ENCODE measurements around the gene SLC5A5.

The SLC5A5 gene

GRCh38 chr19:17926044-17926443, 54.3 kb downstream of the SLC5A5 start:
- no peak for DNase-seq

DNA sequence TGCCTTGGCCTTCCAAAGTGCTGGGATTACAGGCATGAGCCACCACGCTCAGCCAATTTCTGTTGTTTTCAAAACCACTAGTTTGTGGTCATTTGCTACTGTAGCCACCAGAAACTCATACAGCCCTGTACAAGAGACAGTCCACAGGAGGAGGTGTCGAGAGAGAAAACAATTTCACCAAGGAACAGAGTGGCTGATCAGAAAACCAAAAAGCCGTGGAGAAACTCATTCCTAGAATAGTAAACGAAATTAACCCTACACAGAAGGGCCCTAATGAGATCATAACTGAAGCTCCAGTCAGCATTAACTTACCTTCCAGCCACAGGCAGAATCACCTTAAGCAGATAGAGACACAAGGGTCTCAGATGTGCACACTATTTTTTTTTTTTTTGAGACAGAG, 57.3 kb downstream of the SLC5A5 start:
- DNase-seq = no peak

GRCh38 chr19:17931532-17932191, 59.9 kb downstream of the SLC5A5 start:
- peak; percentile 94 for DNase-seq

- DNase-seq = peak; percentile 99
Observed at GRCh38 chr19:17932485-17933338, 61.0 kb downstream of the SLC5A5 start, which contains the start of gene CCDC124. CCDC124 (plus strand) TSS chr19:17933015; CDS start chr19:17936421, 3,406 bp downstream.

- peak; percentile 58 for DNase-seq
Observed at GRCh38 chr19:17933414-17934129, 61.8 kb downstream of the SLC5A5 start.

GRCh38 chr19:17936379-17936778, 64.6 kb downstream of the SLC5A5 start:
- no peak for DNase-seq

GRCh38 chr19:17937371-17937900, 65.7 kb downstream of the SLC5A5 start:
- no peak for DNase-seq

GRCh38 chr19:17938092-17938845, 66.5 kb downstream of the SLC5A5 start:
- DNase-seq = peak; percentile 90

DNA sequence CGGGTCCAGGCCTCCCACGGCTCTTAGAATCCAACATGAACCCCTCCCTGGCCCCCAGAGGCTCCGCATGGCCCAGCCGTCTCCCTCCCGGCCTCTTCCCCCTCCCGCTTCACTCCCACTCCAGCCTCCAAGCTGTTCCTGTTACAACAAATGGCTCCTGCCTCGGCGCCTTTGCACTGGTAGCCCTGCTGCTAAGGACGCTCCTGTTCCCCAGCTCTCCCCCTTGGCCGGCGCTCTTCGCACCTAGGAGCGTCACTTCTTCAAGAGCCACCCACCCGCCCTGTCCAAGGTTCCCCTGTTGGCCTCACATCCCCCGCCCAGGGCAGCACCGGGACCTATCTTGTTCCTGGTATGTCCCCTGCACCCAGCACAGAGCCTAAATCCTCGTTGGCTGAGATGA, 70.4 kb downstream of the SLC5A5 start:
- no peak for DNase-seq

DNA sequence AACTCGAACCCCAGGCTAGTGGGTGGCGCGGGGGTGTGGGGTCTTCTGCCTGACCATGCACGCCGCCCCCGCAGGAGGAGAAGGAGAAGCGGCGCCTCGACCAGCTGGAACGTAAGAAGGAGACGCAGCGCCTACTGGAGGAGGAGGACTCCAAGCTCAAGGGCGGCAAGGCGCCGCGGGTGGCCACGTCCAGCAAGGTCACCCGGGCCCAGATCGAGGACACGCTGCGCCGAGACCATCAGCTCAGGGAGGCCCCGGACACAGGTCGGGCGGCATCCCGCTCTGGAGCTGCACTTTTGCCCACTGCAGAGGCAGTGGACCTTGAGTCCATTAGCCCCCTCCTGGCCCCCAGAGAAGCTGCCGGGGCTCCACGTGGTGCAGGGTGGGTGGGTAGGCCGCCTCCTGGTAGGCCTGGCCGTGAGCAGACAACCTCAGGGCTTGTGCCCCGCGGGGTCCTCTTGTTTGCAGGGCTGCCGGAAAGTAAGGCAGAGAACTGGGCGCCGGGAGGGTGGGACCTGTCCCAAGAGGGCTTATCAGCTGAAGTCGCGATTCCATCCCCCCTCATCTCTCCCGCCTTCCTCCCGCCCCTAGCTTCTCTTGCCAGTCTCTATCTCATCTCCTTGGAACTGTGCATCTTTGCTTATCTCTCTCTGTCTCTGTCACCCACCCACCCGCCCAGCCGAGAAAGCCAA, 71.0 kb downstream of the SLC5A5 start:
- DNase-seq = peak; percentile 59

DNA sequence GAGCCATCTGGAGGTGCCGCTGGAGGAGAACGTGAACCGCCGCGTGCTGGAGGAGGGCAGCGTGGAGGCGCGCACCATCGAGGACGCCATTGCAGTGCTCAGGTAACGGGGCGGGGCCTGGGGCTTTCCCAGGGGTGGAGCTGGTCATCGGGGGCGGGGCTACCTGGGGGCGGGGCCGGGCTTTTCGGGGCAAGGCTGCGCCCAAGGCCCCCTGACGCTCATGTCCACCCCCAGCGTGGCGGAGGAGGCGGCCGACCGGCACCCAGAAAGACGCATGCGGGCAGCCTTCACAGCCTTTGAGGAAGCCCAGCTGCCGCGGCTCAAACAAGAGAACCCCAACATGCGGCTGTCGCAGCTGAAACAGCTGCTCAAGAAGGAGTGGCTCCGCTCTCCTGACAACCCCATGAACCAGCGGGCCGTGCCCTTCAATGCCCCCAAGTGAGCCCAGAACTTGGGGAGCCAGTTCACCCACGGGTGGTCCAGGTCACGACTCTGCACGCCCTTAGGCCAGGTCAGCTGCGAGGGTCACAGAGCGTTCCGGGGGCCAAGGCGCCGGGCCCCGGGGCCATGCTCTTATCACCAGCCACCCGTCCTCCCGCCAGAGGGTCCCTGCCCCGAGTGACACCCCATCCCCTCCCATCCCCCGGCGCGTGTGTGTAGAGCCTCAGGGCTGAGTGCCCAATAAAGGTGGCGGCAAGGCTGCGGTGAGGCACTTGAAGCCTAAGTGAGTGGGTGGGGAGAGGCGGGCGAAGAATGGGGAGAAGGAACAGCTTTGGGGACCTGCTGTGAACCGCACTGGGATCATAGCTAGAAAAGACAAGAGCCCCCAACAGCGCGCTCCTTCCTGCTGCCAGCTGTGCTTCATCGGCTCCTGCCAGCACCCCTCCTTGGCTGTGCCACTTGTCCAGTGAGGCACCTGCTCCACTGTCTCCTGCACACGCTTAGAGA, 71.8 kb downstream of the SLC5A5 start:
- peak; percentile 59 for DNase-seq

DNA sequence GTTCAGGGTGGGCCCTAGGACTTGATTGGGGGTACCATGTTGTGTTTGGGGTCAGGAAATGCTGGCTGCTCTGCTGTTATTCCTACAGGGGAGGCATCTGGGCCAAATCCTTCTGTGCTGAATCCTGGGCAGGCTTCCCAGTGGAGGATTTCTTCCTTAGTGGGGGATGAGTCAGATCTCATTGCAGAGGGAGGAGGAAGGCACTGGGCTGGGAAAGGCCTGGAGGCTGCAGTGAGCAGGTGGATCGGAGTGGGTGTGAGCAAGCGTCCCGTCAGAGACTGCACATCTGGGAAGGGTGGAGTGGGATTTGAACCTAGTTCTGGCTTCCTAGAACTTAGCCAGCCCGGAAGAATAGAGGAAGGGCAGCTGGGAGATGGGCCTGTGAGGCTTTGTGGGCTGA, 72.6 kb downstream of the SLC5A5 start:
- DNase-seq = no peak
